DOHH2 (cell line): Measurements from ENCODE around the gene SNRPB2.
A peak's percentile ranks its signal among the peaks of the same experiment; 100 is the strongest.

Source experiments
- H3F3A ChIP-seq: fragments of 200-600 bp; sonication (generic), shearing (Covaris generic); 2 replicates; pipeline ENCODE4 v1.6.0; 2016; ENCODE audit warnings: antibody characterized with exemption, mild to moderate bottlenecking; ENCODE audit not compliant: control insufficient read depth, insufficient read depth
- H3K27ac ChIP-seq: fragments of 200-600 bp; sonication (generic); 2 replicates; pipeline ENCODE4 v1.5.1; 2014; ENCODE audit warnings: low read depth, mild to moderate bottlenecking, low read length, moderate library complexity
- H3K27me3 ChIP-seq: fragments of 200-600 bp; sonication (generic); 2 replicates; pipeline ENCODE4 v1.6.1; 2014; ENCODE audit warnings: mild to moderate bottlenecking, low read length, mixed read lengths; ENCODE audit not compliant: control insufficient read depth
- H3K36me3 ChIP-seq: fragments of 200-600 bp; sonication (generic); 2 replicates; pipeline ENCODE4 v1.6.1; 2014; ENCODE audit warnings: mild to moderate bottlenecking, low read length, moderate library complexity, mixed read lengths; ENCODE audit not compliant: control insufficient read depth
- H3K4me1 ChIP-seq: fragments of 200-600 bp; sonication (generic); 2 replicates; pipeline ENCODE4 v1.6.1; 2014; ENCODE audit warnings: mild to moderate bottlenecking, low read length, mixed read lengths; ENCODE audit not compliant: control insufficient read depth
- H3K4me2 ChIP-seq: fragments of 200-600 bp; sonication (generic); 2 replicates; pipeline ENCODE4 v1.6.0; 2014; ENCODE audit warnings: mild to moderate bottlenecking, low read length, moderate library complexity
- H3K4me3 ChIP-seq: fragments of 200-600 bp; sonication (generic); 2 replicates; pipeline ENCODE4 v1.5.1; 2014; ENCODE audit warnings: mild to moderate bottlenecking, low read length, mixed read lengths
- H3K79me2 ChIP-seq: fragments of 200-600 bp; sonication (generic); 2 replicates; pipeline ENCODE4 v1.6.1; 2014; ENCODE audit warnings: mild to moderate bottlenecking, low read length, mixed read lengths; ENCODE audit not compliant: control insufficient read depth
- H3K9me2 ChIP-seq: fragments of 200-600 bp; sonication (generic); replicated peaks from 2 replicates; pipeline ENCODE4 v1.6.1; 2014; ENCODE audit warnings: mild to moderate bottlenecking, low read length, mixed read lengths; ENCODE audit not compliant: control insufficient read depth
- H3K9me3 ChIP-seq: fragments of 200-600 bp; sonication (generic); 2 replicates; pipeline ENCODE4 v1.6.1; 2014; ENCODE audit warnings: antibody characterized with exemption, low read length, mixed read lengths; ENCODE audit not compliant: control insufficient read depth, insufficient read depth
- H4K20me1 ChIP-seq: fragments of 200-600 bp; sonication (generic); 2 replicates; pipeline ENCODE4 v1.6.0; 2014; ENCODE audit warnings: low read depth, mild to moderate bottlenecking, antibody characterized with exemption, low read length, moderate library complexity; ENCODE audit not compliant: control insufficient read depth, insufficient read depth
- CTCF ChIP-seq: fragments of 200-600 bp; sonication (generic); IDR thresholded peaks from one replicate; pipeline ENCODE4 v1.5.1; 2014; ENCODE audit warnings: antibody characterized with exemption, mild to moderate bottlenecking, low read depth, low read length; ENCODE audit not compliant: poor library complexity, severe bottlenecking
- EZH2phosphoT487 ChIP-seq: fragments of 200-600 bp; sonication (generic); IDR thresholded peaks from 2 replicates; pipeline ENCODE4 v1.6.1; 2017; ENCODE audit warnings: borderline replicate concordance, mild to moderate bottlenecking, antibody characterized with exemption, low read length, moderate library complexity, mixed read lengths

The SNRPB2 gene

DNA sequence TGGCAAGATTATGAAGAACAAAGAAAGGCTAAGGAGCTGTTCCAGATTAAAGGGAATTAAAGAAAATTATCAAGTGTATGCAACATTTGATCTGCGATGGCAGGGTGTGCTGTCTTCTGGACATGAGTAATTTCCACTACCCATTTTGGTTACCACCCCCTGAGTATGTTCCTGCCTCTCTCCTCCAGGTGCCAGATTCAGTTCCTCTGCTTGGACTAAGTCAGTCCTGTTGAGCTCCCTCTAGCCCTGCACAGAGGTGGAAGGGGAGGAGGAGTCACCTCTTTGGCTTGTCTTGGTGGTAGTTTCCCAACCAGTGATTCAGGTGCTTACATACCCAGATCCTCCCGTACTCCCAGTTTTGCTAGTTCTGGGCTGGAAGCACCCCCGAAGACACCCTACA is 22.2 kb upstream of the SNRPB2 start:
- peaks cover 23% of the 10 kb centered on the region for H3K4me1 ChIP-seq
- H3K4me2 ChIP-seq = no peak overlapping the region
- no peaks in the 10 kb centered on the region for H3F3A ChIP-seq
- H3K27me3 ChIP-seq = peaks cover 3% of the 10 kb centered on the region; the same call in 1 of the 2 replicates
- H3K9me2 ChIP-seq = no peaks in the 10 kb centered on the region
- no peak for TF ChIP-seq CTCF
- no peak for TF ChIP-seq EZH2phosphoT487
- no peak overlapping the region for H3K27ac ChIP-seq
- H3K79me2 ChIP-seq = no peaks in the 10 kb centered on the region
- H4K20me1 ChIP-seq = no peaks in the 10 kb centered on the region
- H3K36me3 ChIP-seq = no peaks in the 10 kb centered on the region
- no peaks in the 10 kb centered on the region for H3K9me3 ChIP-seq
- H3K4me3 ChIP-seq = no peak overlapping the region

- TF ChIP-seq CTCF (no peak), EZH2phosphoT487 (no peak)
- Histone ChIP-seq H3K9me2 (no peaks in the 10 kb centered on the region), H3K4me3 (no peak overlapping the region), H3K4me2 (no peak overlapping the region), H3K79me2 (no peaks in the 10 kb centered on the region), H3K27me3 (peaks cover 3% of the 10 kb centered on the region; the same call in 1 of the 2 replicates), H3K27ac (no peak overlapping the region), H3K4me1 (peaks cover 23% of the 10 kb centered on the region), H4K20me1 (no peaks in the 10 kb centered on the region), H3K36me3 (no peaks in the 10 kb centered on the region), H3K9me3 (no peaks in the 10 kb centered on the region), H3F3A (no peaks in the 10 kb centered on the region)
Observed at GRCh38 chr20:16708602-16709001, 21.2 kb upstream of the SNRPB2 start.

GRCh38 chr20:16709017-16709416 is 20.8 kb upstream of the SNRPB2 start:
- no peaks in the 10 kb centered on the region for H3K36me3 ChIP-seq
- H3K4me2 ChIP-seq = 0 out of 2 replicates have a peak overlapping the region, but pooled peaks have one; percentile 21
- H3K27me3 ChIP-seq = peaks cover 3% of the 10 kb centered on the region; the same call in 1 of the 2 replicates
- H4K20me1 ChIP-seq = no peaks in the 10 kb centered on the region
- no peaks in the 10 kb centered on the region for H3F3A ChIP-seq
- peaks cover 23% of the 10 kb centered on the region for H3K4me1 ChIP-seq
- H3K9me3 ChIP-seq = no peaks in the 10 kb centered on the region
- H3K4me3 ChIP-seq = no peak overlapping the region
- no peak overlapping the region for H3K27ac ChIP-seq
- H3K9me2 ChIP-seq = no peaks in the 10 kb centered on the region
- no peaks in the 10 kb centered on the region for H3K79me2 ChIP-seq
- TF ChIP-seq EZH2phosphoT487 (no peak), CTCF (no peak)

DNA sequence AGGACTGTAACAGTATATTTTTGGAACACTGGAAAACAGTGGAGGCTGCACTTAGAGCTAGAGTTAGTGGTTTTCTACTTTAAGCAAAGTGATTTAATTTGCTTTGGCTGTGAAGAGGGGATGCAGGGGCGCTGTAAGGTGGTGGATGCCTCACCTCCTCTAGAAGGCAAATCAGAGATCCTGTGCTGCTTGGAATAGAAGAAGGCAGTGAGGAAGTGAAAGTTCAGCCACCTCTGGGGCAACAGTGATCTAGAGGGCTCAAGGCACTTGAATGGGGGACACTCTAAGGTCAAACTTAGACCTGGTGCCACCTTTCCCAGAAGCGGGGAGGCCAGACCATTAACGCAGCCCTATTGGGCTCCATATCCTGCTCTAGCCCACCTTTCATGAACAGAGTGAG is 19.0 kb upstream of the SNRPB2 start:
- Histone ChIP-seq H3K27me3 (peaks cover 10% of the 10 kb centered on the region), H3K4me2 (no peak overlapping the region), H3K9me3 (no peaks in the 10 kb centered on the region), H3K4me3 (no peak overlapping the region), H3K79me2 (no peaks in the 10 kb centered on the region), H3K4me1 (peaks cover 23% of the 10 kb centered on the region), H3F3A (no peaks in the 10 kb centered on the region), H3K9me2 (no peaks in the 10 kb centered on the region), H4K20me1 (no peaks in the 10 kb centered on the region), H3K36me3 (no peaks in the 10 kb centered on the region), H3K27ac (no peak overlapping the region)
- TF ChIP-seq CTCF (no peak), EZH2phosphoT487 (no peak)
